Hematopoietic multipotent progenitor cell (in vitro differentiated cells): ENCODE measurements around the gene BOK. TPM values are rescaled to one million over a fixed set of nuclear protein-coding genes. Genes with fewer than 3 reads are reported as not detected.
"Not testable (repeated sequence)": the region's sequence is repeated elsewhere in the genome, so short reads cannot be mapped to it uniquely, and the experiment has no call there.

Experiments used
- DNase-seq, 3 donors: peaks; one replicate each; pipeline ENCODE4 v3.0.0-alpha.2; 2011 to 2015; ENCODE audit warnings: low read depth in 2 of 3, low spot score in 2 of 3
- total RNA-seq: library from RNA; depleted of rRNA; stranded (reverse); fragments of >200 nt; gene quantifications from one replicate; pipeline ENCODE4 v1.2.3, GENCODE V29; 2012

BOK gene
- total RNA-seq, 1 donor = under 0.01 TPM

GRCh38 chr2:241570961-241571581 is 12.5 kb downstream of the BOK start:
- no peak for DNase-seq

DNA sequence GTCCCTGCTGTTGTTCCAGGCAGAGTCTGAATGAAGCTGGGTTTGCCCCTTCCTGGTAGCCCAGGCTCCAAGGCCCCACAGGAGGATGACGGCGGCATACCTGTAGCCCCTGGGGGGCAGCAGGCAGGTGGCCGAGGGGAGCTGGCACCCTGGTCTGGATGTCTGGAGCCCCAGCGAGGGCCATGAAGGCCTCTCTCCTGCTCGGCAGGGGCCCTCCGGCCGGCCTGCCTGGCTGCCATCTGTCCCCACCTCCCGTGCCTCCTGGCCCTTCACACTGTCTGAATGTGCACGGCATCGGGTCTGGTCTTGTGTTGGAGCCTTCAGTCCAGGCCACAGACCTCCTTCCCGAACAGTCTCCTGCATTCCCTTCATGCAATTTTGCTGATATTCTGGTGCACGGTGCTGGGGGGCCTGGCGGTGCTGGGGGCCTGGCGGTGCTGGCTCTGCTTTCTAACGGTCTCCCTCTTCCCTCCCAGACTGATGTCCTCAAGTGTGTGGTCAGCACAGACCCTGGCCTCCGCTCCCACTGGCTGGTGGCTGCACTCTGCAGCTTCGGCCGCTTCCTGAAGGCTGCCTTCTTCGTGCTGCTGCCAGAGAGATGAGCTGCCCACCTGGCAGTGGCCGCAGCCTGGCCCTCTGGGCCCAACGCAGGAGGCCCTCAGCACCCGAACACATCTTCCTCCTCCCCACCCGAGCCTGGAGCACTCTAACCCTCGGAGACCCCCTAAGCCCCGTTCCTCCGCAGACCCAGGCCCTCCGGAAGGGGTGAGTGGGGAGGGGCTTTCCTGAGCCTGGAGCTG is 13.5 kb downstream of the BOK start:
- DNase-seq = no peak

GRCh38 chr2:241572915-241573651 is 14.5 kb downstream of the BOK start:
- not testable (repeated sequence) for DNase-seq

DNA sequence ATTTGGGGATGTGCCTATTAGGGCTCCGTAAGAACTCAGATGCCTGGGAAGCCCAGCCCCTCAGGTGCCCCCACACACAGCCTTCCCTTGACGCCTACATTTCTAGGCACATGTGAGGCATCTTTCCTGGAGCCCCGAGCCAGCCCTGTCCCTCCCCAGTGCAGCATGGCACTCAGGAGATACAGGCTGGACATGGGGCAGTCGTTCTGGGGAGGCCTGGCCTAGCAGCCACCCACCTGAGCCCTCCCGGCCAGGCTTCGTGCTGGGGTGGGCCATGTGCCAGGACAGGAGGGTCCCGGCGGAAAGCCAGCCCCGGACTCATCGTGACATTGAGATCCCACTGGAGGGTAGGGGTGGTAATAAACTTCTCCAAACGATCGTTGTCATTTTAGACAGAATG is 15.2 kb downstream of the BOK start:
- DNase-seq = no peak

DNA sequence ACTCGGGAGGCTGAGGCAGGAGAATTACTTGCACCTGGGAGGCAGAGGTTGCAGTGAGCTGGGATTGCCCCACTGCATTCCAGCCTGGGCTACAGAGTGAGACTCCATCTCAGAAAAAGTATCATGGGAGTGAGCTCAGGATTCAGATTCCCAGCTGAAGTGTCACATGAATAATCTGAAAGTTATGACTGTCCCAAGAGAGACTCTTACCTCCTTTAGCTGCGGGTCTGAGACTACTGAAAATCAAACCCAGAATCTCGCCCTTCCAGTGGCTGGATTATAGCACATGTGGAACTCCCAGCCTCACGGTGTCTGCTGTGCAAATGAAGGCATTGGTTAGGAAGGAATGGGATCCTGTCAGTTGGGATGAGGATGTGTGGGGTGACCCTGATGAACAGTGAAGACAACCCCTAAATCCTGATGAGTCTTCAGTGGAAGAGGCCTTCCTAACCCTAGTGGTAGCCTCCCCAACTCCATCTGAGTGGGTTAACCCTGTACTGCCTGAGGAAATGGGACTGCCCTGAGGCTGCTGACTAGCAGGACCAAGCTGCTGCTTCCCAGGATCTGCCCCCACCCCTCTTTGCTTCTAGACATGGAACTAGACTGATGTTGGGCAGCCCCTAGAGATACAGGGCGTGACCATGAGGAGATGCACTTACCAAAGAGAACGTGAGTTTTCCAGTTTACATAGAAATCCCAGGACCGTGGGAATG is 16.5 kb downstream of the BOK start:
- no peak for DNase-seq

GRCh38 chr2:241575624-241576292 is 17.2 kb downstream of the BOK start:
- DNase-seq = no peak

DNA sequence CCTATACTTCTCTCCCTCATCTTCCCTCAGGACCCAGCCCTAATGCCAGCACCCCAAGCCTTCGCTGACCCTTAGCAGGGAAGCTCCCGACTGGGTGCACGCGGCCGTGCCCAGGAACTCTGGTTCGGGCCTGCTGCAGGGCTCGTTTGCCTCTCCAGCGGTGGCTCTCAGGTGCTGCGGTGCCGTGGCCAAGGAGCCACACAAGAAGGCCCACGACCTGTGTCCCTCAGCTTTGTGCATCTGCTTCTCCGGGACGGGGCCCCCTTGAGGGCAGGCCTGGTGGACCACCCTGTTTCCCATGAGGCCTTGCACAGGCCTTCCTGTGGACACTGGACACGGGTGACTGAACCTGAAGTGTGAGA is 17.7 kb downstream of the BOK start:
- DNase-seq = no peak

GRCh38 chr2:241577413-241578122 is 19.0 kb downstream of the BOK start:
- no peak for DNase-seq

DNA sequence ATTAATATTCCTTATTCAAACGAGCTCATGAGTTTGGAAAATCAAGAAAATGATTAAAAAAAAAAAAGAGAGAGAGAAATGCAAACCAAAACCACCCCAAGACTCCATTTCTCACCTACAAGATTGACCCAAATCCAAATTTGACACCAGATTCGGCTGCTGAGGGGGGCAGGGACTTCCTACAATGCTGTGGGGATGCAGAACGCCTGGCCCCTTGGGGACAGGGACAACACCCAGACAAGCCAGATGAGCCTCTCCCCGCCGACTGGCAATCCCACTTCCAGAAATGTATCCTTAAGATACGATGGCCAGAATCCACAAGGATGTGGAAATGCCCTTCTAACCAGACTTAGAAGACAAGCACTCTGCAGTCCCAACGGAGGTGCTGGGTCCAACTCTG is 20.7 kb downstream of the BOK start:
- no peak for DNase-seq

- DNase-seq = no peak
These were observed 23.8 kb downstream of the BOK start for GRCh38 chr2:241582328-241582727.

GRCh38 chr2:241582806-241583205 is 24.3 kb downstream of the BOK start:
- DNase-seq = no peak

GRCh38 chr2:241584436-241584835 is 25.9 kb downstream of the BOK start:
- no peak for DNase-seq

DNA sequence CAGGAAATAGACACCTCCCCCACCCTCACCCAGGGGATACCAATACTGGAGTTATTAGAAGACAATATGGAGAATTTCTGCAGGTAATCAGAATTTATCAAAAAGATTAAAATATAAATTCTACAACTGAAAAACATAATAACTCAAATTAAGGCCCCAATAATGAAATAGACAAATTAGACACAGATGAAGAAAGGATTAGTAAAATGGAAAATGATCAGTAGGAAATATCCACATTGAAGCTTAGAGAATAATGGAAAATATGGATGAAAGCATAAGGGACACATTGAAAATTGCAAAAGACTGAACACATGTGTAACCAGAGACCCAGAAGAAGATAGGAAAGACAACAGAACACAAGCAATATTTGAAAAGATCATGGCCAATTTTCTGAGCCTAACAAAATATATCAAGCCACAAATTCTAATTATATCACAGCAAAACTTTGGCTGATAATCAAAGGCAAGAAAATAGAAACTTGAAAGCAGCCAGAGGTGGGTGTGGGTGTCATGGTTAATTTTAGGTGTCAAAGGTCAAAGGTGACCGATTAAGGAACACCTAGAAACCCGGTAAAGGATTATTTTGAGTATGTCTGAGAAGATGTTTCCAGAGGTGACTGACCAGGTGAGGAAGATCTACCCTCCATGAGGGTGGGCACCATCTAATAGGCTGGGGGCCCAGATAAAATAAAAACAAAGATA is 28.2 kb downstream of the BOK start:
- no peak for DNase-seq

- DNase-seq = not testable (repeated sequence)
These were observed 31.3 kb downstream of the BOK start for GRCh38 chr2:241589863-241590262.

- DNase-seq = not testable (repeated sequence)
These were observed 32.2 kb downstream of the BOK start for GRCh38 chr2:241590496-241591455.

- no peak for DNase-seq
These were observed 33.7 kb downstream of the BOK start for GRCh38 chr2:241592126-241592845.

- DNase-seq = no peak
These were observed 34.7 kb downstream of the BOK start for GRCh38 chr2:241593271-241593670.
